K562 (cell line): Measurements from ENCODE around the gene SHB. TPM values are rescaled to one million over a fixed set of nuclear protein-coding genes. Genes with fewer than 3 reads are reported as not detected.
A peak's percentile ranks its signal among the peaks of the same experiment; 100 is the strongest.
"Not testable (repeated sequence)": the region's sequence is repeated elsewhere in the genome, so short reads cannot be mapped to it uniquely, and the experiment has no call there.

ENCODE experiments used
- ATAC-seq: fragments of 200-7000 bp; cut with Tn5 transposase; 3 replicates; pipeline ENCODE4 v1.9.1; 2020; ENCODE audit warnings: moderate library complexity
- BruUV-seq: library from RNA; stranded (reverse); fragments of 400-500 nt; replicated peaks from 2 replicates; lab custom pipeline; 2021; lab: Mats Ljungman, UMichigan
- CTCF ChIA-PET: fragments of 300-600 bp; formaldehyde crosslinking; extraction: SDS; loops from one replicate; lab custom pipeline; 2021; ENCODE audit warnings: low intra/inter-chr PET ratio; lab: Yijun Ruan, JAX
- POLR2A ChIA-PET: fragments of 300-600, 350-650 bp; sonication (Branson Sonifier 250); formaldehyde crosslinking; extraction: SDS; loops from one replicate; lab custom pipeline; 2021; ENCODE audit warnings: antibody characterized with exemption, inconsistent platforms; lab: Yijun Ruan, JAX
- DNase-seq, 4 experiments: peaks; one replicate each; pipeline versions ENCODE4 v3.0.0 to v3.0.0-alpha.2; 2011 to 2018; ENCODE audit warnings: low spot score in 3 of 4, mixed read lengths in 3 of 4; ENCODE audit errors: extremely low read depth in 1 of 4
- FAIRE-seq: peaks from 2 replicates; lab custom pipeline; 2011; peaks lifted over from hg19 to GRCh38; lab: Jason Lieb, UNC
- H2AFZ ChIP-seq: 2 replicates; pipeline ENCODE4 v1.6.0; 2011; ENCODE audit warnings: low read depth, low read length, control low read depth, inconsistent platforms
- H3K27ac ChIP-seq: fragments of 200-600 bp; 3 replicates; pipeline ENCODE4 v1.8.0; 2011; ENCODE audit warnings: low read depth, mild to moderate bottlenecking, control low read depth, inconsistent platforms, low read length, moderate library complexity, mixed read lengths; ENCODE audit errors: extremely low read depth
- H3K27me3 ChIP-seq, 2 experiments: fragments of 300-600 bp in 1 of 2; 2 replicates in 1 of 2; 3 replicates in 1 of 2; pipeline versions ENCODE4 v1.6.0 to v1.8.0; 2011; ENCODE audit warnings: inconsistent platforms in 2 of 2, low read length in 2 of 2, mild to moderate bottlenecking in 1 of 2, mixed read lengths in 1 of 2, moderate library complexity in 1 of 2; ENCODE audit not compliant: control insufficient read depth in 2 of 2, insufficient read depth in 2 of 2
- H3K36me3 ChIP-seq: fragments of 300-600 bp; 3 replicates; pipeline ENCODE4 v1.8.0; 2011; ENCODE audit warnings: mild to moderate bottlenecking, low read length, inconsistent platforms; ENCODE audit not compliant: control insufficient read depth, insufficient read depth
- H3K4me1 ChIP-seq, 2 experiments: fragments of 200-600 bp in 1 of 2; replicated peaks in 1 of 2; 2 replicates in 1 of 2; 3 replicates in 1 of 2; pipeline versions ENCODE4 v1.5.1 to v1.8.0; 2011; ENCODE audit warnings: inconsistent platforms in 2 of 2, low read length in 2 of 2, mild to moderate bottlenecking in 1 of 2, mixed read lengths in 1 of 2, moderate library complexity in 1 of 2; ENCODE audit not compliant: control insufficient read depth in 2 of 2, insufficient read depth in 2 of 2
- H3K4me2 ChIP-seq: 2 replicates; pipeline ENCODE4 v1.6.1; 2011; ENCODE audit warnings: low read length, control low read depth, inconsistent platforms, mixed read lengths; ENCODE audit not compliant: insufficient read depth
- H3K4me3 ChIP-seq: fragments of 200-600 bp; sonication (generic), shearing (Covaris generic); 2 replicates; pipeline ENCODE4 v1.5.1; 2016; ENCODE audit warnings: control low read depth, inconsistent platforms
- H3K79me2 ChIP-seq: fragments of 200-600 bp; 3 replicates; pipeline ENCODE4 v1.8.0; 2011; ENCODE audit warnings: low read length, inconsistent platforms; ENCODE audit not compliant: control insufficient read depth, insufficient read depth
- H3K9ac ChIP-seq, 2 experiments: 2 replicates each; pipeline versions ENCODE4 v1.6.0 to v1.6.1; 2011; ENCODE audit warnings: low read depth in 2 of 2, low read length in 2 of 2, control low read depth in 1 of 2, inconsistent platforms in 1 of 2, mild to moderate bottlenecking in 1 of 2, mixed read lengths in 1 of 2; ENCODE audit not compliant: insufficient read depth in 1 of 2
- H3K9me1 ChIP-seq: one replicate; pipeline ENCODE4 v1.6.0; 2011; ENCODE audit warnings: inconsistent platforms, mild to moderate bottlenecking, low read length, moderate library complexity; ENCODE audit not compliant: control insufficient read depth, insufficient read depth
- H3K9me3 ChIP-seq: replicated peaks from 2 replicates; pipeline ENCODE4 v1.5.1; 2011; ENCODE audit warnings: low read depth, low read length, inconsistent platforms; ENCODE audit not compliant: control insufficient read depth, insufficient read depth
- H4K20me1 ChIP-seq: replicated peaks from 2 replicates; pipeline ENCODE4 v1.6.1; 2011; ENCODE audit warnings: low read length, inconsistent platforms, mixed read lengths; ENCODE audit not compliant: control insufficient read depth, insufficient read depth
- ARID1B ChIP-seq: fragments of 450-650 bp; IDR thresholded peaks from 2 replicates; pipeline ENCODE4 v1.6.1; 2016; ENCODE audit warnings: antibody characterized with exemption, mild to moderate bottlenecking, inconsistent platforms
- BCOR ChIP-seq: fragments of 450-650 bp; IDR thresholded peaks from 2 replicates; pipeline ENCODE4 v1.6.1; 2016
- CBFA2T3 ChIP-seq: fragments of 450-650 bp; IDR thresholded peaks from 2 replicates; pipeline ENCODE4 v1.6.1; 2017
- CEBPG ChIP-seq, 3 experiments: fragments of 200-800 bp in 1 of 3; sonication (Bioruptor generic) in 1 of 3; sonication (generic) in 1 of 3; formaldehyde crosslinking in 1 of 3; IDR thresholded peaks in 2 of 3; conservative IDR thresholded peaks in 1 of 3; 2 replicates each; pipeline versions ENCODE4 v1.6.1 to v1.8.0; 2016 to 2022; ENCODE audit warnings: missing compliant biosample characterization in 2 of 3, missing genetic modification characterization in 2 of 3, mild to moderate bottlenecking in 1 of 3, missing genetic modification reagents in 1 of 3
- DPF2 ChIP-seq: fragments of 450-650 bp; IDR thresholded peaks from 2 replicates; pipeline ENCODE4 v1.6.1; 2016
- ETV1 ChIP-seq: fragments of 450-650 bp; conservative IDR thresholded peaks from 2 replicates; pipeline ENCODE4 v1.6.1; 2016; ENCODE audit warnings: missing genetic modification characterization, control low read depth, low read depth, missing compliant biosample characterization
- GABPA ChIP-seq: fragments of 200-800 bp; sonication (Bioruptor generic); conservative IDR thresholded peaks from 2 replicates; pipeline ENCODE4 v1.6.1; 2016; ENCODE audit warnings: low read depth, missing genetic modification characterization, missing compliant biosample characterization
- KAT7 ChIP-seq: sonication (generic); formaldehyde crosslinking; IDR thresholded peaks from 2 replicates; pipeline ENCODE4 v1.8.0; 2022; ENCODE audit warnings: missing genetic modification reagents, mild to moderate bottlenecking, borderline replicate concordance
- NR2C1 ChIP-seq, 2 experiments: fragments of 450-650 bp; IDR thresholded peaks; 2 replicates each; pipeline ENCODE4 v1.6.1; 2017; ENCODE audit warnings: mild to moderate bottlenecking in 2 of 2, antibody characterized with exemption in 1 of 2, inconsistent platforms in 1 of 2, missing compliant biosample characterization in 1 of 2, missing genetic modification characterization in 1 of 2
- SMAD4 ChIP-seq: fragments of 250-450 bp; sonication (Bioruptor Pico); conservative IDR thresholded peaks from 2 replicates; pipeline ENCODE4 v1.8.0; 2021; ENCODE audit warnings: inconsistent platforms, mild to moderate bottlenecking, moderate library complexity
- TCF3 ChIP-seq: sonication (generic); formaldehyde crosslinking; IDR thresholded peaks from 2 replicates; pipeline ENCODE4 v1.4.0; 2020; ENCODE audit warnings: mild to moderate bottlenecking, missing genetic modification reagents
- TRIM24 ChIP-seq, 2 experiments: fragments of 450-650 bp; IDR thresholded peaks; 2 replicates each; pipeline ENCODE4 v1.6.1; 2016
- ZNF384 ChIP-seq: IDR thresholded peaks from 2 replicates; pipeline ENCODE4 v1.6.1; 2012; ENCODE audit warnings: low read depth, low read length, improper control_type of control experiment
- WGBS: fragments of 100-300 bp; shearing (Covaris generic); methylation state at CpG from one replicate; pipeline ENCODE4 v1.1.6; 2016; ENCODE audit warnings: low coverage, mixed read lengths; ENCODE audit not compliant: insufficient coverage; ENCODE audit errors: missing lambda C conversion rate; 5-methylcytosine and 5-hydroxymethylcytosine counted together
- in situ Hi-C: fragments of 300-500 bp; cut with MboI; formaldehyde crosslinking; loops from 4 replicates; pipeline ENCODE4 v1.15.0; 2018; ENCODE audit warnings: inconsistent platforms, mixed read lengths
- intact Hi-C: fragments of 100-400 bp; cut with micrococcal nuclease; formaldehyde crosslinking; loops from 2 replicates; pipeline ENCODE4 v1.14.2; 2022
- polyA plus RNA-seq, 8 experiments: library from polyadenylated mRNA; depleted of rRNA in 4 of 8; stranded (reverse) in 5 of 8; unstranded in 3 of 8; fragments of >200 nt; fragmentation: Nextera tagmentation in 2 of 8; fragmentation: Illumina TruSeq in 1 of 8; extraction: Ambion mirVana in 2 of 8; extraction: Trizol in 1 of 8; gene quantifications; 2 replicates each; pipeline versions ENCODE4 v1.2.1 to v1.2.3, GENCODE V29; 2011 to 2014; ENCODE audit warnings: inconsistent platforms in 1 of 8, missing spikeins in 1 of 8
- total RNA-seq, 7 experiments: library from RNA; depleted of rRNA in 6 of 7; stranded (reverse); fragments of >200 nt in 6 of 7; fragmentation: Illumina TruSeq in 2 of 7; extraction: Trizol in 2 of 7; gene quantifications; 2 replicates each; pipeline versions ENCODE4 v1.2.1 to v1.2.3, GENCODE V29; 2011 to 2021; ENCODE audit warnings: low replicate concordance in 1 of 7

The SHB gene
- total and polyA plus RNA-seq, 9 of the 15 experiments (the other 6 are each of a cell fraction or from before 2014, with no cell fraction given) = 0.78 to 16.0 (median 5.3) TPM

- H3K4me3 ChIP-seq; H2AFZ ChIP-seq; in situ Hi-C loops; H3K4me2 ChIP-seq; CTCF ChIA-PET; H3K9me1 ChIP-seq; H4K20me1 ChIP-seq; H3K36me3 ChIP-seq; ATAC-seq; DNase-seq; BruUV-seq; H3K27me3 ChIP-seq; H3K9me3 ChIP-seq; TF ChIP-seq NR2C1 (IDR thresholded peaks at IDR 0.05); CEBPG (tag; conservative IDR thresholded peaks at IDR 0.05 in 1 of 2, IDR thresholded peaks at IDR 0.05 in 1 of 2): not testable (repeated sequence)
- H3K27ac ChIP-seq = peak overlapping the region; percentile 10; the same call in 2 of the 3 replicates
- TF ChIP-seq DPF2 (peak; percentile 43; the same call in 1 of the 2 replicates), KAT7 (0 out of 2 replicates have a peak, but pooled peaks have one; percentile 11), ETV1 (tag) (0 out of 2 replicates have a peak, but pooled peaks have one; percentile 29), ZNF384 (peak; percentile 80), CBFA2T3 (peak; percentile 56), TCF3 (0 out of 2 replicates have a peak, but pooled peaks have one; percentile 16), BCOR (0 out of 2 replicates have a peak, but pooled peaks have one; percentile 32), NR2C1 (tag; IDR thresholded peaks at IDR 0.05) (0 out of 2 replicates have a peak, but pooled peaks have one; percentile 16), TRIM24 (IDR thresholded peaks at IDR 0.05) (peak; percentile 37 to 45; a peak in 2 of 4 replicates), ARID1B (peak; percentile 56), SMAD4 (CRISPR knock-in tag) (peak; percentile 53), GABPA (tag) (0 out of 2 replicates have a peak, but pooled peaks have one; percentile 34), CEBPG (CRISPR knock-in tag; IDR thresholded peaks at IDR 0.05) (peak; percentile 39; the same call in 1 of the 2 replicates)
- FAIRE-seq = peak; percentile 15
- 29% methylated on average over 7 of the region's 10 CpGs for WGBS
- intact Hi-C loops = loop anchor here (2.0 to 5.0 kb wide), 3 partner anchors 17 to 199 kb away; no protein-coding TSS in a partner anchor
- peaks cover 44% of the 10 kb centered on the region for H3K79me2 ChIP-seq
- 0 out of 4 replicates have a peak overlapping the region, but pooled peaks of 1 of the 2 experiments have one; percentile 10 for H3K9ac ChIP-seq
- POLR2A ChIA-PET = interaction anchor here (2.2 kb wide), 1 partner anchor 23 kb away, joined by 5 read pairs; the partner anchor contains the start of gene SHB
- peaks cover 34 to 35% of the 10 kb centered on the region in 2 experiments for H3K4me1 ChIP-seq
These were observed 23.1 kb downstream of the SHB start for GRCh38 chr9:38045939-38046338.
